Ovary (tissue), 3 donors: ENCODE measurements around the gene IL1RAPL1.

Source experiments
- CTCF ChIP-seq, 3 donors: fragments of 450-650 bp in 2 of 3; fragments of 200-600 bp in 1 of 3; IDR thresholded peaks; one replicate each; pipeline versions ENCODE4 v1.5.1 to v1.8.0; 2016 to 2022; ENCODE audit warnings: antibody characterized with exemption in 3 of 3, mild to moderate bottlenecking in 1 of 3
- EP300 ChIP-seq: sonication (generic); formaldehyde crosslinking; IDR thresholded peaks from one replicate; pipeline ENCODE4 v1.6.1; 2017; ENCODE audit warnings: antibody characterized with exemption
- POLR2A ChIP-seq: fragments of 450-650 bp; IDR thresholded peaks from one replicate; pipeline ENCODE4 v1.6.1; 2017; ENCODE audit warnings: antibody characterized with exemption, mild to moderate bottlenecking, moderate library complexity
- donor health status: DM: no; HTN: no; CAD: no.

GRCh38 chrX:28920153-28920943 is 333.1 kb downstream of the IL1RAPL1 start:
- TF ChIP-seq CTCF (IDR thresholded peaks at IDR 0.05): no peak
- TF ChIP-seq POLR2A: no peak
- no peak for TF ChIP-seq EP300
